GF-D8 (cell line): ENCODE data around the gene COG5.

Experiments
- DNase-seq: peaks from one replicate; lab custom pipeline; 2025; lab: John Stamatoyannopoulos, UW

COG5 gene

GRCh38 chr7:107463139-107464078 lies 100.3 kb downstream of the COG5 start:
- DNase-seq = no peak

- DNase-seq = no peak
Observed at GRCh38 chr7:107461938-107462533, 101.7 kb downstream of the COG5 start.

GRCh38 chr7:107453388-107453787 lies 110.3 kb downstream of the COG5 start:
- DNase-seq = no peak

GRCh38 chr7:107450970-107451369 lies 112.8 kb downstream of the COG5 start:
- no peak for DNase-seq

GRCh38 chr7:107446988-107447387 lies 116.7 kb downstream of the COG5 start:
- DNase-seq = no peak

GRCh38 chr7:107446531-107446930 lies 117.2 kb downstream of the COG5 start:
- DNase-seq = no peak

GRCh38 chr7:107442678-107443077 lies 121.0 kb downstream of the COG5 start:
- no peak for DNase-seq

GRCh38 chr7:107441581-107442422 lies 121.9 kb downstream of the COG5 start:
- no peak for DNase-seq

GRCh38 chr7:107439025-107439424 lies 124.7 kb downstream of the COG5 start:
- no peak for DNase-seq

GRCh38 chr7:107435749-107436148 lies 128.0 kb downstream of the COG5 start:
- DNase-seq = no peak

- DNase-seq = no peak
Observed at GRCh38 chr7:107432261-107432660, 131.5 kb downstream of the COG5 start.

- no peak for DNase-seq
Observed at GRCh38 chr7:107430057-107430456, 133.7 kb downstream of the COG5 start.

GRCh38 chr7:107428642-107429041 lies 135.1 kb downstream of the COG5 start:
- DNase-seq = no peak

GRCh38 chr7:107427462-107427861 lies 136.3 kb downstream of the COG5 start:
- no peak for DNase-seq

- no peak for DNase-seq
Observed at GRCh38 chr7:107414198-107414597, 149.5 kb downstream of the COG5 start.

- DNase-seq = no peak
Observed at GRCh38 chr7:107408349-107408748, 155.4 kb downstream of the COG5 start.

- DNase-seq = no peak
Observed at GRCh38 chr7:107405559-107405958, 158.2 kb downstream of the COG5 start.

GRCh38 chr7:107404740-107405537 lies 158.8 kb downstream of the COG5 start:
- DNase-seq = no peak

GRCh38 chr7:107398161-107398560 lies 165.6 kb downstream of the COG5 start:
- DNase-seq = no peak

- no peak for DNase-seq
Observed at GRCh38 chr7:107396990-107397389, 166.7 kb downstream of the COG5 start.

- DNase-seq = no peak
Observed at GRCh38 chr7:107396081-107396480, 167.6 kb downstream of the COG5 start.

GRCh38 chr7:107394831-107395230 lies 168.9 kb downstream of the COG5 start:
- DNase-seq = no peak
